Ishikawa (cell line): Measurements from ENCODE around the gene CT45A9.

Source experiments
- CREB1 ChIP-seq: IDR thresholded peaks from 2 replicates; pipeline ENCODE4 v1.6.1; 2012; ENCODE audit warnings: low read depth
- EP300 ChIP-seq: IDR thresholded peaks from 2 replicates; pipeline ENCODE4 v1.6.1; 2012; ENCODE audit warnings: borderline replicate concordance
- TAF1 ChIP-seq: IDR thresholded peaks from 2 replicates; pipeline ENCODE4 v1.6.1; 2012; ENCODE audit warnings: low read depth, mild to moderate bottlenecking
- YY1 ChIP-seq: IDR thresholded peaks from 2 replicates; pipeline ENCODE4 v1.6.1; 2012; ENCODE audit warnings: low read depth
- TF ChIP-seq, protein P1 (sequence below): IDR thresholded peaks from 2 replicates; pipeline ENCODE4 v1.6.1; 2012

DNA sequence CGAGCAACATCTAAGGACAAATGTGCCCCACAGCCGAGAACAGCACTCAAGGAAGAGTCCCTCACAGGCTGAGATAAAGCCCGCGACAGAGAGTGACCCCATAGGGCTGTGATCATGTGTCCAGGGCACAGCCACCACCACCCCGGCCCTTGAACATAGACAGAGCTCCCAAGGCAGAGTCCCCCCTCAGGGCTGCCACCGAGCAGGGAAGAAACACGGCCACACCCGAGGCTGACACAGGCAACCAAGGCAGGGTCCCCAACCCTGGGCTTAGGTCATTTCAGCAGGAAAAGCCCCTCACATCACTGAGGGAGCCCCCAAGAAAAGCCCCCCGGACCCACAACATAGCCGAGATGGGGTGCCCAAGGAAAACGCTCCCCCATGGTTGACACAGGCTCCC lies 21.2 kb upstream of the CT45A9 start:
- TF ChIP-seq CREB1 = no peak
- TF ChIP-seq, protein P1, sequence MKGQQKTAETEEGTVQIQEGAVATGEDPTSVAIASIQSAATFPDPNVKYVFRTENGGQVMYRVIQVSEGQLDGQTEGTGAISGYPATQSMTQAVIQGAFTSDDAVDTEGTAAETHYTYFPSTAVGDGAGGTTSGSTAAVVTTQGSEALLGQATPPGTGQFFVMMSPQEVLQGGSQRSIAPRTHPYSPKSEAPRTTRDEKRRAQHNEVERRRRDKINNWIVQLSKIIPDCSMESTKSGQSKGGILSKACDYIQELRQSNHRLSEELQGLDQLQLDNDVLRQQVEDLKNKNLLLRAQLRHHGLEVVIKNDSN = no peak
- TF ChIP-seq EP300 = no peak
- no peak for TF ChIP-seq TAF1
- no peak for TF ChIP-seq YY1
